Upper lobe of left lung (tissue), 4 donors: ENCODE data around the gene EXOC7.

Experiments used
- CTCF ChIP-seq, 6 experiments: fragments of 450-650 bp in 4 of 6; fragments of 200-600 bp in 2 of 6; sonication (generic) in 2 of 6; IDR thresholded peaks; one replicate each; pipeline ENCODE4 v1.5.1; 2016 to 2019; ENCODE audit warnings: antibody characterized with exemption in 6 of 6
- POLR2A ChIP-seq, 4 donors: fragments of 450-650 bp; IDR thresholded peaks; one replicate each; pipeline ENCODE4 v1.5.1; 2016 to 2017; ENCODE audit warnings: antibody characterized with exemption in 4 of 4, mild to moderate bottlenecking in 2 of 4

GRCh38 chr17:76079956-76080767 lies 23.4 kb downstream of the EXOC7 start:
- TF ChIP-seq POLR2A (IDR thresholded peaks at IDR 0.05) (no peak), CTCF (IDR thresholded peaks at IDR 0.05) (peak in 1 of 6 experiments; percentile 25)
